SIG-M5 treated with dmso at 0.1 percent for 504 hours (cell line): ENCODE results near the gene SYT17.

ENCODE experiments used
- DNase-seq: peaks from one replicate; lab custom pipeline; 2025; ENCODE audit not compliant: unreplicated experiment; lab: John Stamatoyannopoulos, UW

SYT17 gene

DNA sequence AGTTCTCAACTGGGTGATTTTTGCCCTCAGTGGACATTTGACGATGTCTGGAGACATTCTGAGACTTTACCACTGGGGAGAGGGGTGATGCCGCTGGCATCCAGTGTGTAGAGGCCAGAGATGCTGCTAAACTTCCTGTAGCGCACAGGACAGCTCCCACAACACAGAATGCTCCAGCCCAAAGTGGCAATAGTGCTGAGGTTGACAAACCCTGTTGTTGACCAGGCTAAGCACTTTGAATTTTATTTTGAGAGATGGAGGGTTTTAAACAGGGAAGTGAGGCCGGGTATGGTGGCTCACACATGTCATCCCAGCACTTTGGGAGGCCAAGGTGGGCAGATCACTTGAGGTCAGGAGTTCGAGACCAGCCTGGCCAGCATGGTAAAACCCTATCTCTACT, 44.0 kb downstream of the SYT17 start:
- no peak for DNase-seq

DNA sequence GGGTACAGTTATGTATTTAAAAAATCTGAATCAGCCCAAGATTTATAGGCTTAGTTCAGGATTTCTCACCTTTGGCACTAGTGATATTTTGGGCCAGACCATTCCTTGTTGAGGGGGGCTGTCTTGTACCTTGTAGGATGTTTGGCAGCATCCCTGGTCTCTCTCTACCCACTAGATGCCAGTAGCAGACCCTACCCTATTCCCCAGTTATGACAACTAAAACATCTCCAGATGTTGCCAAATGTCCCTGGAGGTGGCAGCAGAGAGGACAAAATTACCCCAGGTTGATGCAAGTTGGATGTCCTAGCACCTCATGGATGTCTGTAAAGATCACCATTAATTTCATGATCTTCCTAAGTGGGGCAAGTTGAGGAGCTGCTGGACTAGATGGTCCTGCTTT, 45.8 kb downstream of the SYT17 start:
- DNase-seq: peak; percentile 30

DNA sequence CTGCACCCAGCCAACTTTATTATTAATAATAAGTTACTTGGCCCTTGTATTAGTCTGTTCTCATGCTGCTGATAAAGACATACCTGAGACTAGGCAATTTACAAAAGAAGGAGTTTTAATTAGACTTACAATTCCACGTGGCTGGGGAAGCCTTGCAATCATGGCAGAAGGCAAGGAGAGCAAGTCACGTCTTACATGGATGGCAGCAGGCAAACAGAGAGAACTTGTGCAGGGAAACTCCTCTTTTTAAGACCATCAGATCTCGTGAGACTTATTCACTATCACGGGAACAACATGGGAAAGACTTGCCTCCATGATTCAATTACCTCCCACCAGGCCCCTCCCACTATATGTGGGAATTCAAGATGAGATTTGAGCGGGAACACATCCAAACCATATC, 47.7 kb downstream of the SYT17 start:
- DNase-seq: no peak

- no peak for DNase-seq
These were observed 50.5 kb downstream of the SYT17 start for GRCh38 chr16:19218581-19218980.

DNA sequence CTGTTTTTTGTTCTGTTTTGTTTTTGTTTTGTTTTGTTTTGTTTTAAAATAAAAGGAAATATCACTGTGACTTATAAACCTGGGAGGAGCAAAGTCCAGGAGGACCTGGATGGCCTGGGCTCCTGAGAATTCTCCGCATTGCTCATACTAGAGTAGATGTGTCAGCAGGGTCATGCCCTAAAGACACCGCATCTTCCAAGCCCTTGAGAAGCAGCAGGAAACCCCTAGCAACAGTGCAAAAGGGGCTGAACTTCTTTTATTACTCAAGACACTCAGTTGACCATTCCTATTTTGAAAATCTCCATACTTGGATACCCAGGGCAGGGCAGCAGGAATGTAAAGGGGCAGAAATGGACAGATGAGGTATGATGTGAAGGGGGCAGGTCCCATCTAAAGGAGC, 51.8 kb downstream of the SYT17 start:
- DNase-seq: no peak

GRCh38 chr16:19223235-19224170, 55.5 kb downstream of the SYT17 start:
- peak; percentile 24 for DNase-seq

- no peak for DNase-seq
These were observed 57.6 kb downstream of the SYT17 start for GRCh38 chr16:19225651-19226050.

DNA sequence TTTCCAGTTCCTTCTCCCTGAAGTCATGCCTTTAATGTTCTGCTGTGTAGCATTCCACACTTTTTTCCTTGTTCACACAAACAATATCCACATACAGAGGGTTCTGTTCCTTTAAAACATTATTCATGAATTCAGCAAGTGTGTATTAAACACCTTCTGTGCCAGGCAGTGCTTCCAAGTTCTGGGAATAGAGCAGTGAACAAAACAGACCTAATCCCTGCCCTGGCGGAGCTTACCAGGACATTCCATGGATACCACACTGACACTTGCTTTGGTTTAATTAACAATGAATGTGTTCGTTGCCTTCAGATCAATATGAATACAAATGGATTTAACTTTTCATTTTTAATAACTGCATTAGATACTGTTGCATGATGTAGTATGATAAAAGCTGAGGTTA, 59.6 kb downstream of the SYT17 start:
- no peak for DNase-seq

DNA sequence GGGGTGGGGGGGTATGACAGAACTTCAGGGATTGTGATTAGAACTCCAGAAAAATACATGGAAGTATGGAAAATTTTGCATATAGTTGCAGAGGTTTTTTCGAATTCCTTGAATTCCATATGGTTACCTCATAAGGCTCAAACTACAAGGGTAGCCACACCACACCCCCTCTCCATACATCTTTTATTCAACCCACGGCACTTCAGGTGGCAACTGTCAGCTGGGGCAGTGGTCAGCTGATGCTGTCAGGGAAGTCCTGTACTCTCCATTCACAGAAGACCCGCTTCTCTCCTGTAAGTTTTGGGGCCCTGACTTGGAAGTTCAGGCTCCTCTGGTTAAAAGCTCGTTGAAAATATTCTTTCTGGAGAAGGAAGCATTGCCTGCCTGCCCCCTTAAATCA, 60.0 kb downstream of the SYT17 start:
- no peak for DNase-seq

GRCh38 chr16:19228575-19228974, 60.5 kb downstream of the SYT17 start:
- no peak for DNase-seq

DNA sequence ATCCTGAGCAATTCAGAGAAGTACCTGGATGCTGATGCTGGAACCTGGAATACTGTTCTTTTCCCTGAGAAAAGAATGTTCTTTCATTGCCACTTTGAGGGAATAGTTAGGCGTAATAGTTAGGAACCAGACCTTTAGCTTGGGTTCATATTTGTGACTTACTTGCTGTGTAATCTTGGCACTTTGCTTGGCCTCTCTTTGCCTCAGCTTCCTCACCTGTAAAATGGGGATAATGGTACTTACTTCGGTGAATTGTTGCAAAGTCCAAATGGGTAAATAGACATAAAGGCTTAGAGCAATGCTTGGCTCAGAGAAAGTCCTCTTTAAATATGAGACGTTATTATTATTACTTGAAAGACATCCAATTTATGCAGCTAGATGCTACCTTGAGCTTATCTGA, 62.5 kb downstream of the SYT17 start:
- no peak for DNase-seq

DNA sequence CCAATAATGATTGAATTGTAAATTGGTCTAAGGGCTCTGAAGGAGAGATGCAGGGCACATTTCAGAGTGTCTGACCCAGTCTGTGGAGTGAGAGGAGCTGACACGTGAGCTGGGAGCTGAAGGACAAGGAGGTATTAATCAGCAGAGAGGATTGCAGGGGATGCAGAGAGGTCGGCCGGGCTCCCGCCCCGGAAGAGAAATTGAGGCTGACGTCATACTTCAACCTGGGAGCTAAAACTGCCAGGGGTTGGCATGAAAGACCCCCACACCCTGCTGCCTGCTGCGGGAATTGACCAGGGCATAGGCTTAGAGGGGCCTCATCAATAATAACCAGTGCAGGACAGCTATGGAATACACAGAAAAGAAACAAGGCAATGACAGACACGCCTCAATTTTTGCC, 63.8 kb downstream of the SYT17 start:
- DNase-seq: no peak

- no peak for DNase-seq
These were observed 64.9 kb downstream of the SYT17 start for GRCh38 chr16:19232988-19233387.

DNA sequence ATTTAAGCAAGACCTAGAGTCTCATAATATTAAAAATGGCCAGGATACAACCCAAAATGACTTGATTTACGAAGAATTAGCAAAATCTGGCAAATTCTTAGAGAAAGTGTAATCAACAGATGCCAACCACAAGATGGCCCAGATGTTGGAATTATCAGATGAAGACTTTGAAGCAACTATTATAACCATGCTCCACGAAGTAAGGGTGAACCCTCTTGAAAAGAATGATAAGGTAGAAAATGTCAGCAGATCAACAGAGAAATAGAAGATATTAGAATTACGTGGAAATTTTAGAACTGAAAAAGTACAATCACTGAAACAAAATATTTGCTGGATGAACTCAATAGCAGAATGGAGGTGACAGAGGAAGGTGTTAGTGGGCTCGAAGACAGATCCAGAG, 67.4 kb downstream of the SYT17 start:
- DNase-seq: no peak

GRCh38 chr16:19235886-19236285, 67.8 kb downstream of the SYT17 start:
- no peak for DNase-seq

- DNase-seq: no peak
These were observed 68.6 kb downstream of the SYT17 start for GRCh38 chr16:19236561-19237209.

- DNase-seq: no peak
These were observed 70.4 kb downstream of the SYT17 start for GRCh38 chr16:19238406-19238805.

- no peak for DNase-seq
These were observed 71.6 kb downstream of the SYT17 start for GRCh38 chr16:19239511-19240155.

- no peak for DNase-seq
These were observed 72.5 kb downstream of the SYT17 start for GRCh38 chr16:19240494-19240893.

DNA sequence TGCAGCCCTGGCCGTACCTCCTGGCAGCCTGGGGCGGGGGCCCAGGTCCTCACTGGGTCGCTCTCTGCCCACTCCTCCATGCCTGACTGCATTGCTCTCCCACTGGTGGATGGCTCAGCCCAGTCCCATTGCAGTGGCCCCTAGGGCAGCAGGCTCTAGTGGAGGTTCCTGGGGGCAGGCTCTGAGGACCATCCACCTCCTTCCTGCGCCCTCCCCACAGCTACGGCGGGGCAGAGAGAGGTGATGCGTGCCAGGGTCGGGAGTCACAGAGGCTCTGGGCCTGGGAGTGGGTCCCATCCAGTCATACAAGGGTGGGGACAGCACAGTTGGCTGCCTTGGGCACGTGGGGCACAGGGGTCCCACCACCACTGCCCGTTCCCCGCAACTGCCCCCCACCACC, 73.5 kb downstream of the SYT17 start:
- no peak for DNase-seq

- DNase-seq: no peak
These were observed 74.1 kb downstream of the SYT17 start for GRCh38 chr16:19242186-19242585.

DNA sequence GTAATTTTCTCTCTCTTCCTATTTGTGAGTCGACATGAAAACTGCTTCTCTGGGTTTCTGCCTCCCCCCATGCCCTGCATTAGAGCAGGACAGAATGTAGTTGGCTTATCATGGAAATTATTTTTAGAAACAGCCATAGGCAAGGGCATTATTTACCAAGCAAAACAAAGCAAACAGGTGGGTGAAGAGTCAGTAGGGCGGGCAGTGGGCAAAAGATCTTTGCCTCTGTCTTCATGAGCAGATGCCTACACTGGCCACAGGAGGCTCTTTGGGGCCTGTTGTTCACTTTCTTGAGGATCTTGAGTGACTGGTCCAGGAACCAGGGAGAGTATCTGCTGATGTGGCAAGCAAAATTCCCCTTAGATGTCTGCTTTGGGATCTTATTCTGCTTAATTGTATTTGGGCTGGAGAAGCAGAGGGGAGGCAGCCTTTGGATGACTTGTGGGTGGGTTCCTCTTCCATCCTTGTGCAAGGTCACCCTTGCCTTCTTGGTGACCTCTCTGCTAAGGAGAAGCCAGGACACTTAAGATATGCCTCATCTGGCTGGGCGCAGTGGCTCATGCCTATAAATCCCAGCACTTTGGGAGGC, 75.0 kb downstream of the SYT17 start:
- DNase-seq: no peak
